Islet precursor cell (in vitro differentiated cells): ENCODE measurements around the gene TMEM144.
A peak's percentile ranks its signal among the peaks of the same experiment; 100 is the strongest.
"Not testable (repeated sequence)": the region's sequence is repeated elsewhere in the genome, so short reads cannot be mapped to it uniquely, and the experiment has no call there.

Experiments used
- DNase-seq: peaks from one replicate; pipeline ENCODE4 v3.0.0-alpha.2; 2018

The TMEM144 gene

GRCh38 chr4:158239196-158239595 lies 28.9 kb downstream of the TMEM144 start:
- no peak for DNase-seq

GRCh38 chr4:158243071-158243470 lies 32.8 kb downstream of the TMEM144 start:
- no peak for DNase-seq

GRCh38 chr4:158250321-158250720 lies 40.0 kb downstream of the TMEM144 start:
- no peak for DNase-seq

GRCh38 chr4:158253350-158253980 lies 43.2 kb downstream of the TMEM144 start:
- DNase-seq: peak; percentile 68

GRCh38 chr4:158254292-158254691 lies 44.0 kb downstream of the TMEM144 start:
- no peak for DNase-seq

- no peak for DNase-seq
These were observed 45.5 kb downstream of the TMEM144 start for GRCh38 chr4:158255727-158256324.

GRCh38 chr4:158259955-158260575 lies 49.8 kb downstream of the TMEM144 start:
- no peak for DNase-seq

- DNase-seq: no peak
These were observed 51.2 kb downstream of the TMEM144 start for GRCh38 chr4:158261480-158261879.

- DNase-seq: no peak
These were observed 58.3 kb downstream of the TMEM144 start for GRCh38 chr4:158268553-158268952.

- no peak for DNase-seq
These were observed 64.3 kb downstream of the TMEM144 start for GRCh38 chr4:158274636-158275035.

GRCh38 chr4:158277558-158277957 lies 67.3 kb downstream of the TMEM144 start:
- no peak for DNase-seq

- not testable (repeated sequence) for DNase-seq
These were observed 68.8 kb downstream of the TMEM144 start for GRCh38 chr4:158279052-158279451.

GRCh38 chr4:158280856-158281255 lies 70.6 kb downstream of the TMEM144 start:
- no peak for DNase-seq

GRCh38 chr4:158282252-158282651 lies 72.0 kb downstream of the TMEM144 start:
- DNase-seq: peak; percentile 62

- no peak for DNase-seq
These were observed 75.3 kb downstream of the TMEM144 start for GRCh38 chr4:158285429-158286216.

GRCh38 chr4:158290912-158291311 lies 80.6 kb downstream of the TMEM144 start:
- no peak for DNase-seq

GRCh38 chr4:158291334-158292055 lies 81.2 kb downstream of the TMEM144 start:
- no peak for DNase-seq

- no peak for DNase-seq
These were observed 81.9 kb downstream of the TMEM144 start for GRCh38 chr4:158292156-158292555.

GRCh38 chr4:158295053-158295452 lies 84.8 kb downstream of the TMEM144 start:
- no peak for DNase-seq

GRCh38 chr4:158297866-158298265 lies 87.6 kb downstream of the TMEM144 start:
- no peak for DNase-seq

GRCh38 chr4:158299459-158300007 lies 89.2 kb downstream of the TMEM144 start:
- no peak for DNase-seq

GRCh38 chr4:158300012-158300411 lies 89.7 kb downstream of the TMEM144 start:
- DNase-seq: no peak
